CD4-positive, alpha-beta T cell treated with Interleukin-1 beta for 1 hour (primary cell): ENCODE results near the gene MYOM1.
"Not testable (repeated sequence)": the region's sequence is repeated elsewhere in the genome, so short reads cannot be mapped to it uniquely, and the experiment has no call there.

Experiments used
- DNase-seq, 2 donors: peaks; one replicate each; pipeline ENCODE4 v3.0.0-alpha.2; 2020 to 2022

The MYOM1 gene

GRCh38 chr18:3073353-3073752 lies 146.4 kb downstream of the MYOM1 start:
- not testable (repeated sequence) for DNase-seq

GRCh38 chr18:3071676-3072075 lies 148.1 kb downstream of the MYOM1 start:
- no peak for DNase-seq

- DNase-seq: no peak
Measured at GRCh38 chr18:3069671-3070433, 149.9 kb downstream of the MYOM1 start.

- DNase-seq: peak in 1 of 2 donors; percentile 23
Measured at GRCh38 chr18:3067722-3068121, 152.0 kb downstream of the MYOM1 start.

- peak in 1 of 2 donors; percentile 6 for DNase-seq
Measured at GRCh38 chr18:3067165-3067661, 152.6 kb downstream of the MYOM1 start.

DNA sequence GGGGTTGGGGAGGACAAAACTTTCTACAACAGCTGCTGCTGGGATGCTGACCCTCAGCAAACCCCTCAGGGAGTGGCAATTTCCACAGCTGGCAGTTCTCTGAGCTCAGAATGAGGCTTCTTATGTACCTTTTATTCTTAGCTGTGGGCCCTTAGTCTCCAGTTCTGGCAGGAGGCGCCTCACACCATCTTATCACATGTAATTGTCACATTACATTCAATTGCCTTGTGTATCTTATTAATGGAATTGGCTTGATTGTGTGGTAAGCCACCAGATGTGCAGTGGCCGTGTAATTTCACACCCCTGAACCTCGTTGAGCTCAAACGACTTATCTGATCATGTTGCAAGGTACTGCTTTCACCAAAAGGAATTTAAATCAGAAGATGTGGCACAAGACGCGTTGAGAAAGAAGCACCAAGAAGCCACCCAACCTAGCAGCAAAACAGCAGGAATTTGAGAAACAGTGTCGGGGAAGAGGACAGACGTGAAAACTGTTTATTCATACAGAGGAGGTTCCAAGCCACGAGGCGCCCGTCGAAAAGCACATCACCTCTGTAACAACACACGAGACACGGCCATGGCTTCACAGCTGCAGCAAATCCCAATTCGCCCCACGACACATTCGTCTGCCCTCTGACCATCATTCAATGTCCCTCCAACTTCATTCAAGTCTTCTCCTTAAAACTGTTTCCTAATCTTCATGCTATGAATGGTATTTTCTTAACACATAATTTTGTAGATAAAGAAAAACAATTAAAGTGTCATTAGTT lies 153.2 kb downstream of the MYOM1 start:
- DNase-seq: peak in 1 of 2 donors; percentile 12

DNA sequence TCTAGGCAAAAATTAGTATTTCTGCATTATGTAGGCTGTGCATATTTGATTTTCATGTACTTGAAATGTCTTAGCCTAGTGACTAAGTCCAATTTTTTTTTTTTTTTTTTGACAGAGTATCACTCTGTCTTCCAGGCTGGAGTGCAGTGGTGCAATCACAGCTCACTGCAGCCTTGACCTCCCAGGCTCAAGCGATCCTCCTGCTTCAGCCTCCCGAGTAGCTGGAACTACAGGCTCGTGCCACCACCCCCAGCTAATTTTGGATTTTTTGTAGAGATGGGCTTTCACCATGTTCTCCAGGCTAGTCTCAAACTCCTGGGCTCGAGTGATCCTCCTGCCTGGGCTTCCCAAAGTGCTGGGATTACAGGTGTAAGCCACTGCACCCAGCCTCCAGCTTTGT lies 156.0 kb downstream of the MYOM1 start:
- not testable (repeated sequence) for DNase-seq

GRCh38 chr18:3062798-3063680 lies 156.7 kb downstream of the MYOM1 start:
- peak; percentile 76 to 79 for DNase-seq

DNA sequence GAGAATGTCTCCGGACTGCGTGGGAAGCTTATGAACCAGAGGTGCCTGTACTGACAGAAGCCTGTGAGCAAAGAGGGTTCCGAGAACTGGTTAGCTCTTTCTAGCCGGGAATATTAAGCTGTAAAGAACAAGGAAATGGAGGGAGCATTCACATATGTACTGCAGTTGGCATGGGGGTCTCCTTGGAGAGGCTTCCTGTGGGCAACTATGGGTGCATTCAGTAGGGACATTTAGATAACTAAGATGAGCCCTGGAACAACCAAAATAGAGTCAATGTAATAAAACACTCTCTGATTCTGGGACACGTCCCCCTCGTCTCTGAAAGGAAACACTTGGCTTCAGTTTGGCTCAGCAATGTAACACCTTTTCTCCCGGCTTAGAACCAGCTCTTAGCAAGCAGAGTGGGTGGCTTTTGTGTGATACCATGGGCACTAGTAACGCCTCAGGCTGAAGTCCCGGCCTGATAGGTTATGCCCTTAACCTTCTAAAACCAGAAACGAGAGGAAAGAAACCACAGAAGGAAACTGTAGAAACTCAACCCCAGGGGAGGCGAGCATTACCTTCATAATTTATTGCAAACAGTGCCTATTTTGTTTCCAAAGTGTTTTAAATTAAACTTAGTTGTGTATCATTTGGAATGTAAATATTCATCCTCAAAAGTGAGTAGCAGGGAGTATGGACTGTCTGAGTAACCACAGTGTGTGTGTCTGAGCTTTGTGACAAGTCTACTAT lies 158.0 kb downstream of the MYOM1 start:
- DNase-seq: peak; percentile 25 to 67

DNA sequence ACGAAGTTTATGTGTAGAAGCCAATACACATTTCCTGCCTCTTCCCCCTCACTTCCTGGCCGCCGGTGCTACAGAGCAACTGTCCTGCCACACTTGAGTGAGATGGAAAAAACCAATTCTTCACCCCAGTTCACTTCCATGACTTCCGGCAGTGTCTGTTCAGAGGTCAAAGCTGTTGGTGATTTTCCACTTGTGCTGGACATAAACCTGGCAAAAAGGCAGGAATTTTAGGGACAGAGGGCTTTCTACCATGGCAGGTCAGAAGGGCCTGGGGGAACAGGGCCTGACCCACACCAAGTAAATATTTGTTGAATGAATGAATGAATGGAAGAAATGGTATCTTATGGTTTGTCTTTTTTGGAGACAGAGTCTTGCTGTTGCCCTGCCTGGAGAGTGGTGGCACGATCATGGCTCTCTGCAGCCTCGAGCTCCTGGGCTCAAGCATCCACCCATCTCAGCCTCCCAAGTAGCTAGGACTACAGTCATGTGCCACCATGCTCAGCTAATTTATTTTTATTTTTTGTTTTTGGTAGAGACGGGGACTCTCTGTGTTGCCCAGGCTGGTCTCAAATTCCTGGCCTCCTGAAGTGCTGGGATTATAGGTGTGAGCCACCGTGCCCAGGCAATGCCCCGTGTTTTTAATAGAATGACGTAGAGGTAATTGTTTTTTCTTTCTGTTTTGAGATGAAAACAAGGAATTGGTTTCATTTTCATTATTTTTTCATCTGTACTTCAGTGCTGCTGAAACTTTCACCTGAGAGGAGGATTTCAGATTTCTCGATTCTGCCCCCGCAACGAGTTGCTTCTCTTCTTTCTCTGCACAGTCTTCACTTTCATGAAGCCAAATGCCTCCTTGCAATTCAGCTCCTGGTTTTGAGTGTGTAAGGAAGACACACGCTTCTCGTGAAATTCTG lies 158.8 kb downstream of the MYOM1 start:
- DNase-seq: peak; percentile 52 to 72

DNA sequence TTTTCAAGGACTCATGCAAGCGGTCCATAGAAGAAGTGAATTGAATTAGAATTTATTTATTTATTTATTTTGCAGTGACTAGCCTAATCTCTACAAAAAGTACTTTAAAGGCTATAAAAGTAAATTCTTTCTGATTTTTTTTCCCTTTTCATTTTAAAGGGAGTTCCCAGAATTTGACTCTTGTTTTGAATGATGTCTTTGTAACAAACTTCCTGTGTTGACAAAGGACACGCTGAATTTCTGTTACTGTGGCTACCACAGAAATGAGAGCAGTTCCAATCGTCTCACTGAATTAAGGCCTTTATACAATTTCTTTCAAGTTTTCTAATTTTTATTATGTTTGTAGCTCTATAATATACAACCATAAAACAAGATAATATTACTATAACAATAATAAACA lies 160.5 kb downstream of the MYOM1 start:
- peak; percentile 54 to 81 for DNase-seq

DNA sequence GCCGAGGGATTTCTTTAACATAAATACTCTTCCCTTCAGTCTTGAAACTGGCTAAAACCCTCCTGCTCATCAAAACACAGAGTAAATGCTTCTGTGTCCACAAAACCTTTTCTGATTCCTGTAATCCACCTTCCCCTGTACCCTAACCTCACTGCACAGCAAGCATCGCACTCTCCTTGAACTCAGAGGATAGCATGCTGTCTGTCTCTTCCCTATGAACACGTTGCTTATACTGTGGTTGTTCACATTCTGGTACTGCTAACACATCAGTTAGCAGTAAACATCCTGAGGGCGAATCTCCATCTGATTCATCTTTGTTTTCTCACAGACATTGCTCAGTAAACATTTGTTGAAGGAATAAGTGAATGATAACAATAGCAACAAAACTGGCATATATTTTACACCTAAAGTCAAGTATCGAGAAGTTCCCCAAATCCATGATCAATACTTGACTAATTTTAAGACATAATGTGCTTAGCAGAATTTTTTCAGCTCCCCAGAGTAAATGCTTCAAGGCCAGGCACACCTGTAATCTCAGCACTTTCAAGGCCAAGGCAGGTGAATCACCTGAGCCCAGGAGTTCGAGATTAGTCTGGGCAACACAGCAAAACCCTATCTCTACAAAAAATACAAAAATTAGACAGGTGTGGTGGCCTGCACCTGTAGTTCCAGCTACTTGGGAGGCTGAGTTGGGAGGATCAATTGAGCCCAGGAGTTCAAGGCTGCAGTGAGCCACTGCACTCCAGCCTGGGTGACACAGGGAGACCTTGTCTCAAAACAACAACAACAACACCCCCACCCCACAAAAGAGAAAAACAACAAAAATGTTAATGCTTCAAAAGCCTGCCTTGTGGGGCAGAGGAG lies 161.2 kb downstream of the MYOM1 start:
- peak in 1 of 2 donors; percentile 60 for DNase-seq

DNA sequence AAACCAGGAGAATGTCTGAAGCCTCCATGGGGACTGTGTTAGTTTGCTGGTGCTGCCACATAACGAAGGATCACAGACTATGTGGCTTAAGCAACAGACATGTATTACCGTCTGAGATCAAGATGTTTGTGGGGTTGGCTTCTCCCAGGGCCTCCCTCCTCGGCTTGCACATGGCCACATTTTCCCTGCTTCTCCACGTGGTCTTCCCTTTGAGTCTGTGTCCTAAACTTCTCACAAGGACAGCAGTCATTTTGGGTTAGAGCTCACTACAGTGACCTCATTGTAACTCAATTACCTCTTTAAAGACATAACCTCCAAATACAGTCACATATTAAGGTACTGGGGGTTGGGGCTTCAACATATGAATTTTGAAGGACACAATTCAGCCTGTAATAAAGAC lies 162.2 kb downstream of the MYOM1 start:
- DNase-seq: no peak

- DNase-seq: no peak
Measured at GRCh38 chr18:3056311-3056710, 163.5 kb downstream of the MYOM1 start.

GRCh38 chr18:3055816-3056215 lies 164.0 kb downstream of the MYOM1 start:
- no peak for DNase-seq

- DNase-seq: no peak
Measured at GRCh38 chr18:3055186-3055728, 164.5 kb downstream of the MYOM1 start.

- no peak for DNase-seq
Measured at GRCh38 chr18:3054780-3055179, 165.0 kb downstream of the MYOM1 start.

DNA sequence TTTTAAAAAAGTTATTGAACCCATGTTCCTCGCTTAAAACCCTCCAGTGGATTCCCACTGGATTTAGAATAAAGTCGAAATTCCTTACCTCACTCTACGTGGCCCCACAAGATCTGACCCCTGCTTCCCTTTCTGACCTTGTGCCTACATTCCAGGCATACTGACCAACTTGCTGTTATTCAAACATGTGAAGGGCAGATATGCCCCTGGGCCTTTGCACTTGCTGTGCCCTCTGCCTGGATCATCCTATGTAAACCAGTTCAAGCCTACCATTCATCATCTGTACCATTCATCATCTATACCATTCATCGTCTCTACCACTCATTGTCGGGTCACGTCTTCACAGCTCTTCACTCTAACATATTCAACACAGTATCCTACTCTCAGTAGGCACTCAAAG lies 165.6 kb downstream of the MYOM1 start:
- no peak for DNase-seq

- DNase-seq: no peak
Measured at GRCh38 chr18:3053081-3053480, 166.7 kb downstream of the MYOM1 start.

- no peak for DNase-seq
Measured at GRCh38 chr18:3052411-3052758, 167.4 kb downstream of the MYOM1 start.
